GM21528 (cell line): ENCODE data around the gene MMS19.
A peak's percentile ranks its signal among the peaks of the same experiment; 100 is the strongest.
"Not testable (repeated sequence)": the region's sequence is repeated elsewhere in the genome, so short reads cannot be mapped to it uniquely, and the experiment has no call there.

Source experiments
- ATAC-seq: cut with Tn5 transposase; IDR thresholded peaks from one replicate; pipeline ENCODE4 v1.9.1; 2021; ENCODE audit warnings: mild to moderate bottlenecking, moderate library complexity; ENCODE audit not compliant: unreplicated experiment, low FRiP score

The MMS19 gene

GRCh38 chr10:97505152-97505551 is 6.9 kb upstream of the MMS19 start:
- ATAC-seq, result no peak

- no peak for ATAC-seq
Measured at GRCh38 chr10:97503406-97503805, 5.2 kb upstream of the MMS19 start.

- ATAC-seq, result no peak
Measured at GRCh38 chr10:97502916-97503315, 4.7 kb upstream of the MMS19 start.

GRCh38 chr10:97500297-97500575 is 2.0 kb upstream of the MMS19 start:
- no peak for ATAC-seq

GRCh38 chr10:97499561-97500296 is 1.5 kb upstream of the MMS19 start:
- no peak for ATAC-seq

GRCh38 chr10:97498841-97499560 is 779 bp upstream of the MMS19 start, which contains the start of gene UBTD1:
UBTD1 (plus strand) TSS chr10:97498924; CDS start chr10:97499204, 280 bp downstream.
- peak; percentile 8 for ATAC-seq

- ATAC-seq, result peak; percentile 37
Measured at GRCh38 chr10:97497572-97498075, 598 bp downstream of the MMS19 start.

- no peak for ATAC-seq
Measured at GRCh38 chr10:97494863-97495506, 3.2 kb downstream of the MMS19 start.

GRCh38 chr10:97494151-97494550 is 4.1 kb downstream of the MMS19 start:
- ATAC-seq, result no peak

- no peak for ATAC-seq
Measured at GRCh38 chr10:97490592-97490991, 7.6 kb downstream of the MMS19 start.

GRCh38 chr10:97485647-97486281 is 12.5 kb downstream of the MMS19 start:
- ATAC-seq, result no peak

- no peak for ATAC-seq
Measured at GRCh38 chr10:97483921-97484320, 14.3 kb downstream of the MMS19 start.

GRCh38 chr10:97483506-97483905 is 14.7 kb downstream of the MMS19 start:
- ATAC-seq, result no peak

- no peak for ATAC-seq
Measured at GRCh38 chr10:97482381-97482780, 15.8 kb downstream of the MMS19 start.

GRCh38 chr10:97481071-97481470 is 17.2 kb downstream of the MMS19 start:
- no peak for ATAC-seq

- ATAC-seq, result no peak
Measured at GRCh38 chr10:97479939-97480338, 18.3 kb downstream of the MMS19 start.

- ATAC-seq, result not testable (repeated sequence)
Measured at GRCh38 chr10:97479410-97479809, 18.8 kb downstream of the MMS19 start.

GRCh38 chr10:97475936-97476594 is 22.2 kb downstream of the MMS19 start:
- ATAC-seq, result no peak

GRCh38 chr10:97474918-97475317 is 23.3 kb downstream of the MMS19 start:
- ATAC-seq, result no peak

GRCh38 chr10:97468781-97469180 is 29.4 kb downstream of the MMS19 start:
- not testable (repeated sequence) for ATAC-seq
